ENCODE data around the gene STMN1. TPM values are rescaled to one million over a fixed set of nuclear protein-coding genes. Genes with fewer than 3 reads are reported as not detected.

Gene STMN1
- total and polyA plus RNA-seq, 9 of the 15 experiments (the other 6 are each of a cell fraction or from before 2014, with no cell fraction given), result 269 to 2,153 (median 595) TPM

DNA sequence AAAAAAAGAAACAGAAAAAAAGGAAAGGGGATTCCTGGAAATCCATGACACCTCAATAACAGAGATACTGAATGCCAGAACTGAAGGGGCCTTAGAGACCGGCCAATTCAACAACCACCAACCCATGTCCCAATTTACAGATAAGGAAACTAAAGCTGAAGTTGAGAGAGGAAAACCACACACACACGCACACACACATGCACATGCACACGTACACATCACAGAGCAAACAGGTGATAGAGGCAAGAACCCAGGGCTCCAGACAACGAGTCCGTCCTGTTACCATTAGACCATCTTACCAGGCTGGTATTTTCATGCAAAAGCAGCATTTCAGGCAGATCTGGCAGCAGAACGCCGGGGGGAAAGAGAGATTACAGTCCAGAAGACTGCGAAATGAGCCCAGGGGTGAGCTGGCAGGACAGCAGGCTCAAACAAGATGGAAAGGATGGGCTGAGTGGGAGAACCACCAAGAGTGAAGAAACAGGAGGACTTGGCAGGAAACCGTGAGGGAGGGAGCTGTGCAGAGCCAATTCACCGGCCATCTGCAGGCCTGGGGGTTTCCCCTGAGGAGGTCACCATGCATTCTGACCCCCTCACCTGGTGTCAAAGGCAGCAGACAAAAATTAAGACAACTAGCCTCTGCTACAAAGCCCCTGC is 48.2 kb upstream of the STMN1 start:
- in situ Hi-C loops (cut with MboI), result no loop called here
- H2AFZ ChIP-seq (ENCODE audit: low read depth, low read length), result peak overlapping the region; percentile 54
- ChIA-PET CTCF (ENCODE audit: low intra/inter-chr PET ratio) (no interaction called here), POLR2A (interaction anchor here (0.6 to 2.3 kb wide), 7 partner anchors 15 to 66 kb away, joined by 3 to 7 read pairs (median 4); no protein-coding TSS in a partner anchor)
- no peaks in the 10 kb centered on the region for H3K79me2 ChIP-seq (ENCODE audit: control insufficient read depth, insufficient read depth, low read length)
- no peak for TF ChIP-seq MTF1 (CRISPR knock-in tag; IDR thresholded peaks at IDR 0.05; ENCODE audit: borderline replicate concordance)
- TF ChIP-seq ZNF12 (CRISPR knock-in tag; IDR thresholded peaks at IDR 0.05), result no peak
- no peak for TF ChIP-seq PYGO2 (tag; IDR thresholded peaks at IDR 0.05)
- H3K9ac ChIP-seq (ENCODE audit: insufficient read depth in 1 of 2, low read depth in 2 of 2, low read length in 2 of 2), result no peak overlapping the region; a peak in 1 of 4 replicates
- no TSS peak for BruUV-seq (replicated peaks)
- 0 out of 5 replicates have a peak, but pooled peaks cover 0 to 4% of the 10 kb centered on the region in 2 experiments for H3K4me1 ChIP-seq (replicated peaks in 1 of 2; ENCODE audit: control insufficient read depth in 2 of 2, insufficient read depth in 2 of 2, low read length in 2 of 2)
- H3K9me3 ChIP-seq (replicated peaks; ENCODE audit: control insufficient read depth, insufficient read depth, low read depth, low read length), result peaks cover 4% of the 10 kb centered on the region
- H3K36me3 ChIP-seq (ENCODE audit: control insufficient read depth, insufficient read depth, low read length), result peaks cover 8% of the 10 kb centered on the region; the same call in 1 of the 3 replicates
- no peaks in the 10 kb centered on the region for H3K27me3 ChIP-seq (ENCODE audit: control insufficient read depth in 2 of 2, insufficient read depth in 2 of 2, low read length in 2 of 2)
- 24% methylated on average over 10 of the region's 10 CpGs for WGBS (ENCODE audit: insufficient coverage, low coverage, missing lambda C conversion rate)
- FAIRE-seq (no peak), ATAC-seq (peak; percentile 52; the same call in 2 of the 3 replicates), DNase-seq (ENCODE audit: extremely low read depth in 1 of 4, low spot score in 3 of 4) (no peak)
- intact Hi-C loops (cut with micrococcal nuclease), result no loop called here
- H3K4me3 ChIP-seq, result no peak overlapping the region
- H4K20me1 ChIP-seq (replicated peaks; ENCODE audit: control insufficient read depth, insufficient read depth, low read length), result no peaks in the 10 kb centered on the region
- H3K4me2 ChIP-seq (ENCODE audit: insufficient read depth, low read length), result no peak overlapping the region; the same call in 1 of the 2 replicates
- no peak overlapping the region for H3K27ac ChIP-seq (ENCODE audit: extremely low read depth, low read depth, low read length)
- no peaks in the 10 kb centered on the region for H3K9me1 ChIP-seq (ENCODE audit: control insufficient read depth, insufficient read depth, low read length)

GRCh38 chr1:25952841-25953401 is 46.7 kb upstream of the STMN1 start:
- WGBS (ENCODE audit: insufficient coverage, low coverage, missing lambda C conversion rate), result 21% methylated on average over 4 of the region's 4 CpGs
- no peak for ATAC-seq
- no peak overlapping the region for H3K4me2 ChIP-seq (ENCODE audit: insufficient read depth, low read length)
- TF ChIP-seq ESRRB (CRISPR knock-in tag; IDR thresholded peaks at IDR 0.05; ENCODE audit: borderline replicate concordance) (no peak), RUNX1 (IDR thresholded peaks at IDR 0.05; ENCODE audit: low read depth) (no peak)
- TF ChIP-seq, protein P1, sequence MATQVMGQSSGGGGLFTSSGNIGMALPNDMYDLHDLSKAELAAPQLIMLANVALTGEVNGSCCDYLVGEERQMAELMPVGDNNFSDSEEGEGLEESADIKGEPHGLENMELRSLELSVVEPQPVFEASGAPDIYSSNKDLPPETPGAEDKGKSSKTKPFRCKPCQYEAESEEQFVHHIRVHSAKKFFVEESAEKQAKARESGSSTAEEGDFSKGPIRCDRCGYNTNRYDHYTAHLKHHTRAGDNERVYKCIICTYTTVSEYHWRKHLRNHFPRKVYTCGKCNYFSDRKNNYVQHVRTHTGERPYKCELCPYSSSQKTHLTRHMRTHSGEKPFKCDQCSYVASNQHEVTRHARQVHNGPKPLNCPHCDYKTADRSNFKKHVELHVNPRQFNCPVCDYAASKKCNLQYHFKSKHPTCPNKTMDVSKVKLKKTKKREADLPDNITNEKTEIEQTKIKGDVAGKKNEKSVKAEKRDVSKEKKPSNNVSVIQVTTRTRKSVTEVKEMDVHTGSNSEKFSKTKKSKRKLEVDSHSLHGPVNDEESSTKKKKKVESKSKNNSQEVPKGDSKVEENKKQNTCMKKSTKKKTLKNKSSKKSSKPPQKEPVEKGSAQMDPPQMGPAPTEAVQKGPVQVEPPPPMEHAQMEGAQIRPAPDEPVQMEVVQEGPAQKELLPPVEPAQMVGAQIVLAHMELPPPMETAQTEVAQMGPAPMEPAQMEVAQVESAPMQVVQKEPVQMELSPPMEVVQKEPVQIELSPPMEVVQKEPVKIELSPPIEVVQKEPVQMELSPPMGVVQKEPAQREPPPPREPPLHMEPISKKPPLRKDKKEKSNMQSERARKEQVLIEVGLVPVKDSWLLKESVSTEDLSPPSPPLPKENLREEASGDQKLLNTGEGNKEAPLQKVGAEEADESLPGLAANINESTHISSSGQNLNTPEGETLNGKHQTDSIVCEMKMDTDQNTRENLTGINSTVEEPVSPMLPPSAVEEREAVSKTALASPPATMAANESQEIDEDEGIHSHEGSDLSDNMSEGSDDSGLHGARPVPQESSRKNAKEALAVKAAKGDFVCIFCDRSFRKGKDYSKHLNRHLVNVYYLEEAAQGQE (IDR thresholded peaks at IDR 0.05; ENCODE audit: borderline replicate concordance), result no peak
- TF ChIP-seq, protein P1 (CRISPR knock-in tag; IDR thresholded peaks at IDR 0.05; ENCODE audit: low read depth), result no peak

More at GRCh38 chr1:25952841-25953401, 46.7 kb upstream of the STMN1 start:
- H3K4me1 ChIP-seq (replicated peaks in 1 of 2; ENCODE audit: control insufficient read depth in 2 of 2, insufficient read depth in 2 of 2, low read length in 2 of 2), result 0 out of 5 replicates have a peak, but pooled peaks cover 0 to 4% of the 10 kb centered on the region in 2 experiments
- FAIRE-seq (no peak), DNase-seq (ENCODE audit: extremely low read depth in 1 of 4, low spot score in 3 of 4) (no peak)
- CTCF ChIA-PET (ENCODE audit: low intra/inter-chr PET ratio), result no interaction called here
- H3K9me3 ChIP-seq (replicated peaks; ENCODE audit: control insufficient read depth, insufficient read depth, low read depth, low read length), result no peaks in the 10 kb centered on the region
- POLR2A ChIA-PET, result no interaction called here
- H3K36me3 ChIP-seq (ENCODE audit: control insufficient read depth, insufficient read depth, low read length), result no peaks in the 10 kb centered on the region
- no peaks in the 10 kb centered on the region for H4K20me1 ChIP-seq (replicated peaks; ENCODE audit: control insufficient read depth, insufficient read depth, low read length)
- H3K9me1 ChIP-seq (ENCODE audit: control insufficient read depth, insufficient read depth, low read length), result no peaks in the 10 kb centered on the region
- in situ Hi-C loops (cut with MboI), result no loop called here
- intact Hi-C loops (cut with micrococcal nuclease), result no loop called here
- no peak overlapping the region for H2AFZ ChIP-seq (ENCODE audit: low read depth, low read length)
- BruUV-seq (replicated peaks), result no TSS peak
- H3K9ac ChIP-seq (ENCODE audit: insufficient read depth in 1 of 2, low read depth in 2 of 2, low read length in 2 of 2), result no peak overlapping the region
- H3K27ac ChIP-seq (ENCODE audit: extremely low read depth, low read depth, low read length), result no peak overlapping the region
- H3K27me3 ChIP-seq (ENCODE audit: control insufficient read depth in 2 of 2, insufficient read depth in 2 of 2, low read length in 2 of 2), result no peaks in the 10 kb centered on the region
- H3K79me2 ChIP-seq (ENCODE audit: control insufficient read depth, insufficient read depth, low read length), result no peaks in the 10 kb centered on the region
- H3K4me3 ChIP-seq, result no peak overlapping the region
